Smooth muscle cell of bladder (primary cell): ENCODE measurements around the gene CHCHD2. TPM values are rescaled to one million over a fixed set of nuclear protein-coding genes. Genes with fewer than 3 reads are reported as not detected.

ENCODE experiments used
- total RNA-seq: library from RNA; depleted of rRNA; stranded (reverse); fragments of >200 nt; gene quantifications from 2 replicates; pipeline ENCODE4 v1.2.3, GENCODE V29; 2014

Gene CHCHD2
- total RNA-seq = 240 and 280 TPM in 2 replicates

GRCh38 chr7:56106108-56107073 lies at the start of gene CHCHD2:
TSS of gene CHCHD2 (minus strand) at chr7:56106476. CDS start at chr7:56106413, 63 bp downstream.

GRCh38 chr7:56115852-56116538 lies 9.7 kb upstream of the CHCHD2 start, which contains the start of gene NUPR2:
TSS of gene NUPR2 (minus strand) at chr7:56116417. CDS start at chr7:56116314, 103 bp downstream.

GRCh38 chr7:56092789-56093531 lies 13.3 kb downstream of the CHCHD2 start, which contains the start of gene PHKG1:
TSS of gene PHKG1 (minus strand) at chr7:56092952. CDS start at chr7:56088941, 4,011 bp downstream.

GRCh38 chr7:56063882-56064625 lies 42.2 kb downstream of the CHCHD2 start, which contains the start of gene SUMF2:
TSS of gene SUMF2 (plus strand) at chr7:56064286. CDS start at chr7:56064312, 26 bp downstream.

Other genes with a start within 250 kb of the CHCHD2 start
- not detected in 2 replicates for gene SEPTIN14, start 243.7 kb downstream of the CHCHD2 start, total RNA-seq
- gene ZNF713, start 219.0 kb downstream of the CHCHD2 start, total RNA-seq = 1.3 TPM in 2 replicates
- gene MRPS17, start 154.6 kb downstream of the CHCHD2 start, total RNA-seq = 14.6 and 15.4 TPM in 2 replicates
- 30.0 and 34.0 TPM in 2 replicates for gene NIPSNAP2, start 141.9 kb downstream of the CHCHD2 start, total RNA-seq
- gene PSPH, start 55.0 kb downstream of the CHCHD2 start, total RNA-seq = 56.2 and 80.5 TPM in 2 replicates
- gene CCT6A, start 54.7 kb downstream of the CHCHD2 start, total RNA-seq = 185 and 191 TPM in 2 replicates
- gene SUMF2, start 42.2 kb downstream of the CHCHD2 start, total RNA-seq = 245 and 311 TPM in 2 replicates
- 0.43 and 0.55 TPM in 2 replicates for gene PHKG1, start 13.5 kb downstream of the CHCHD2 start, total RNA-seq
- gene NUPR2, start 9.9 kb upstream of the CHCHD2 start, total RNA-seq = not detected in 2 replicates